ENCODE results near the gene FBRS. TPM values are rescaled to one million over a fixed set of nuclear protein-coding genes. Genes with fewer than 3 reads are reported as not detected.
A peak's percentile ranks its signal among the peaks of the same experiment; 100 is the strongest.

FBRS gene
- total and polyA plus RNA-seq, 4 donors = 11.5 to 69.0 (median 46.0) TPM

DNA sequence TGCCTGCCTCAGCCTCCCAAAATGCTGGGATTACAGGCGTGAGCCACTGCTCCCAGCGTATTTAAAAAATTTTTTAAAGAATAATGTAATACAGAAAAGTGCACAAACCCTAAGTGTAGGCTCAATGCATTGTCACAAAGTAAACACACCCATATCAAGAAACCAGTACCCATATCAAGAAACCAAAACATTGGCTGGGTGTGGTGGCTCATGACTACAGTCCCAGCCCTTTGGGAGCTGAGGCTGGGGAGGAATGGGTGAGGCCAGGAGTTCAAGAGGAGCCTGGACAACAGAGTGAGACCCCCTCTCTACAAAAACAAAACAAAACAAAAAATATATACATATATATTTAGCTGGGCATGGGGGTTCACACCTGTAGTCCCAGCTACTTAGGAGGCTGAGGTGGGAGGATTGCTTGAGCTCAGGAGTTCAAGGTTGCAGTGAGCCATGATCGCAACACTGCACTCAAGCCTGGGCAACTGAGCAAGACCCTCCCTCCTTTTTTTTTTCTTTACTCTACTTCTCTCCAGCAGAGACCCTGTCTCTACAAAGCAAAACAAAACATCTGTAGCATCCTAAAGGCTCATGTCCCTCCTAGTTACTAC lies 16.8 kb upstream of the FBRS start:
- Histone ChIP-seq H3K9me3 (ENCODE audit: control insufficient read depth, insufficient read depth, low read length) (no peaks in the 10 kb centered on the region), H3K27ac (ENCODE audit: low read depth, low read length) (no peak overlapping the region), H3K4me1 (ENCODE audit: control insufficient read depth, insufficient read depth, low read length) (no peaks in the 10 kb centered on the region), H3K36me3 (ENCODE audit: control insufficient read depth, insufficient read depth, low read length) (no peaks in the 10 kb centered on the region), H3K27me3 (ENCODE audit: control insufficient read depth, insufficient read depth, low read length) (no peaks in the 10 kb centered on the region), H3K4me3 (ENCODE audit: low read depth, low read length) (no peak overlapping the region)
- WGBS (ENCODE audit: insufficient coverage) = no CpG with 5 or more reads among the region's 3 CpGs
- DNase-seq (ENCODE audit: low read depth in 4 of 6, low spot score in 6 of 6) = no peak

DNA sequence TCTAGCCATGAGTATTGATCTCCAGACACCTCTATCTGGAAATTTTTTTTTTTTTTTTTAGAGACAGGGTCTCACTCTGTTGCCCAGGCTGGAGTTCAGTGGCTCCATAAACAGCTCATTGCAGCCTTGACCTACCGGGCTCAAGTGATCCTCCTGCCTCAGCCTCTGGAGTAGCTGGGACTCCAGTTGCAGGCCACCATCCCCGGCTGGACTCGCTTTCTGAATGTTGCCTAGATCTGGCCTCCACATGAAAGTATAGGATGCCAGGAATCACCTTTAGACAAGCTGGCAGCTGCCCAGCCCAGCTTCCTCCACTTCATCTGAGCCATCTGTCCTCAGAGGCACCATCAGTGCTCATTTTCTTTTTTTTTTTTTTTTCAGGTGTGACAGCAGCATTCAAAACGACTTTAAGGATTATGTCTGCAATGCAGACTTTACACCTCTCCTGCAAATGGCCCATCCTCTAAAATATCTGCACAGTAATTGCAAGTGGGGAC lies 13.8 kb upstream of the FBRS start:
- no peak overlapping the region for H3K27ac ChIP-seq (ENCODE audit: low read depth, low read length)
- no peak for DNase-seq (ENCODE audit: low read depth in 4 of 6, low spot score in 6 of 6)
- H3K36me3 ChIP-seq (ENCODE audit: control insufficient read depth, insufficient read depth, low read length) = no peaks in the 10 kb centered on the region
- 90% methylated on average over 3 of the region's 4 CpGs for WGBS (ENCODE audit: insufficient coverage)
- peaks cover under 1% of the 10 kb centered on the region for H3K4me1 ChIP-seq (ENCODE audit: control insufficient read depth, insufficient read depth, low read length)
- no peaks in the 10 kb centered on the region for H3K9me3 ChIP-seq (ENCODE audit: control insufficient read depth, insufficient read depth, low read length)
- peaks cover 3% of the 10 kb centered on the region for H3K27me3 ChIP-seq (ENCODE audit: control insufficient read depth, insufficient read depth, low read length)
- H3K4me3 ChIP-seq (ENCODE audit: low read depth, low read length) = no peak overlapping the region

DNA sequence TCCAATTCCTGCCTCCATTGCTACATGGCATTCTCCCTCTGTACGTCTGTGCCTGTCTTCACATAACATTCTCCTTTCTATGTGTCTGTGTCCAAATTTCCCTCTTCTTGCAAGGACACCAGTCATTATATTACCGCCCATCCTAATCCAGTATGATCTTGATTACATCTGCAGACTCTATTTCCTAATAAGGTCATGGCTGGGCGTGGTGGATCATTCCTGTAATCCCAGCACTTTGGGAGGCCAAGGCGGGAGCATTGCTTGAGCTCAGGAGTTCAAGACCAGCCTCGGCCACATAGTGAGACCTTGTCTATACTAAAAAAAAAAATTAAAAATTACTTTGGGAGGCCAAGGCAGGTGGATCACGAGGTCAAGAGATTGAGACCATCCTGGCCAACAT lies 12.5 kb upstream of the FBRS start:
- no peak for DNase-seq (ENCODE audit: low read depth in 4 of 6, low spot score in 6 of 6)
- H3K9me3 ChIP-seq (ENCODE audit: control insufficient read depth, insufficient read depth, low read length) = no peaks in the 10 kb centered on the region
- H3K27ac ChIP-seq (ENCODE audit: low read depth, low read length) = no peak overlapping the region
- peaks cover 9% of the 10 kb centered on the region for H3K4me1 ChIP-seq (ENCODE audit: control insufficient read depth, insufficient read depth, low read length)
- H3K27me3 ChIP-seq (ENCODE audit: control insufficient read depth, insufficient read depth, low read length) = peaks cover 3% of the 10 kb centered on the region
- no peaks in the 10 kb centered on the region for H3K36me3 ChIP-seq (ENCODE audit: control insufficient read depth, insufficient read depth, low read length)
- no peak overlapping the region for H3K4me3 ChIP-seq (ENCODE audit: low read depth, low read length)
- WGBS (ENCODE audit: insufficient coverage) = 55% methylated on average over 4 of the region's 6 CpGs

DNA sequence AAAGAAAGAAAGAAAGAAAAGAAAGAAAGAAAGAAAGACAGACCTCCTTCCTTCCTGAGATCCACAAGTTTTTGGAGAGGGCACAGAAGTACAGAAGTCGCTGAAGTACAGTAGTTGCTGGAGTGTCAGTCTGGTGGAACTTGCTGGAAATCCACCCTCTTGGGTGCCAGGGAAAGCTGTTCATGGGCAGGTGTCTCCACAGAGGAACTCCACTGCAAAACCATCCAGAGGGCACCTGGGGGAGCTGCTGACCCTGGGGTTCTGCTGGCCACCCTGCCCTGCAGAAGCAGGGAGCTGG lies 11.0 kb upstream of the FBRS start:
- H3K27me3 ChIP-seq (ENCODE audit: control insufficient read depth, insufficient read depth, low read length) = peaks cover 3% of the 10 kb centered on the region
- no peak overlapping the region for H3K4me3 ChIP-seq (ENCODE audit: low read depth, low read length)
- no peaks in the 10 kb centered on the region for H3K9me3 ChIP-seq (ENCODE audit: control insufficient read depth, insufficient read depth, low read length)
- H3K27ac ChIP-seq (ENCODE audit: low read depth, low read length) = no peak overlapping the region
- no peak for DNase-seq (ENCODE audit: low read depth in 4 of 6, low spot score in 6 of 6)
- peaks cover 16% of the 10 kb centered on the region for H3K4me1 ChIP-seq (ENCODE audit: control insufficient read depth, insufficient read depth, low read length)
- no CpG with 5 or more reads among the region's 1 CpG for WGBS (ENCODE audit: insufficient coverage)
- peaks cover 2% of the 10 kb centered on the region for H3K36me3 ChIP-seq (ENCODE audit: control insufficient read depth, insufficient read depth, low read length)

DNA sequence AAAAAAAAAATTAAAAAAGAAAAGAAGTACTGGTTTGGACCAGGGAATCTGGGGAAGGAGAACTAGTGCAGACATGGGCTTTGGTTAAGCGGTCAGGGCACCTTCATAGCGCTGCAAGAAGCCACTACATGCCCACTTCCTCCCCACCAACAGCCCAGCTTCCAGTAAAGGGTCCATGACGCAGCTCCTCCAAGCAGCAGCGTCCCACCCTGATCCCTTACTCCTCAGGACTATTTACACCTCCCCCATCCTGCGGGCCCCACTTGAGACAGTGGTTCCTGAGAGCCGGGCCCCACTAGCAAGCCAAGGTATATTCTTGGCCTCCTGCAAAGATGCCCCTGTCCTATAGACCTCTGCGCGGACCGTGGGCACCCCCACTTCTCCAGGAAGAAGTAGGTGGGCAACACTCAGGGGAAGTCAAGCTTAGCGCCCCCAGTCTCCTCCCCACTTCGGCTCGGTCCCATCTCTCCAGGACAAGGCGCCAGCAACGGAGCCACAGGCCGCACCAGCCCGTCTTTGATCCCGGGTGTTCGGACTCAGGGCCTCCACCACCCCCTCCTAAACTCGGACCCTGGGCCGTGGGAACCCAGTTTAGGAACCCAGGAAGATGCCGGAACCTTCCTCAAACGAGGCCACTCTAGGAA lies 8.4 kb upstream of the FBRS start:
- H3K4me3 ChIP-seq (ENCODE audit: low read depth, low read length) = peak overlapping the region; percentile 95
- peaks cover 3% of the 10 kb centered on the region for H3K27me3 ChIP-seq (ENCODE audit: control insufficient read depth, insufficient read depth, low read length)
- H3K36me3 ChIP-seq (ENCODE audit: control insufficient read depth, insufficient read depth, low read length) = peaks cover 28% of the 10 kb centered on the region
- H3K27ac ChIP-seq (ENCODE audit: low read depth, low read length) = peak overlapping the region; percentile 94
- H3K4me1 ChIP-seq (ENCODE audit: control insufficient read depth, insufficient read depth, low read length) = peaks cover 27% of the 10 kb centered on the region
- H3K9me3 ChIP-seq (ENCODE audit: control insufficient read depth, insufficient read depth, low read length) = no peaks in the 10 kb centered on the region
- 26% methylated on average over 20 of the region's 22 CpGs for whole genome bisulfite sequencing (ENCODE audit: insufficient coverage)
- DNase-seq (ENCODE audit: low read depth in 4 of 6, low spot score in 6 of 6) = no peak

DNA sequence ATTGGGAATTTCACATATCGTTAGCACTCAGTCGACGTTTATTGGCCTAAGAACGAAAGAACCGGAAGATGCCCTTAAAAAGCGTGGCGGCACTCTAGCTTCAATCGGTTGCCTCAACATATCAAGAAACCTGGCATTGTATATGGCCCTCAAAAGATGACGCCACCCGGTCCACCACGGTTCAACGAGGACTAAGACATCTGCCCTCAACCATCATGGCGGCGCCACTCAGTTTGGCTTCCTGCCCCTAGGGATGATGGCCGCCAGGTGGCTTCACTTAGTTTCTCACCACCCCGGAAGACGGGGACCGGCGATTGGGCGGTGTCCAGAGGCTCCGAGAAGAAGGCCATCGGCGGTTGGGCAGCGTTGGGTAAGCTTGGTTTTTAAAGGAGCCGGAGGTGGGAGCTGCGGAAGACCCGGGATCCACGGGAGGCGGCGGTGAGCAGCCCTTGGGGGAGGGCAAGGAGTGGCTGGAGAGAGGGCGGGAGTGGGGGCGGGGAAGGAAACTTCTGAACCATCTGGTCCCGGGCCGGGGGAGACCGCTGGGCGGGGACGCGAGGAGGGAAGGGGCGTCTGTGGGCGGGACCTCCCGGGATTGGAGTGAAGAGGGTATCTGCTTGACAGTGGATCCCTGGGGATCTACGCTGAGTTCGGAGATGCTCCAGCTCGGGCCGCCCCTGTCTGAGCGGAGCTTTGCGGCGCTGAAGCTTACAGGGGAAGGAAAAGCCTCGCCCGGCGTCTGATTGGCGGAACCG lies 7.7 kb upstream of the FBRS start, which contains the start of gene PRR14:
PRR14 (plus strand) TSS at position 592 of the 755 bp plus-strand sequence. CDS start 686 bp downstream, outside the sequence.
- no peaks in the 10 kb centered on the region for H3K9me3 ChIP-seq (ENCODE audit: control insufficient read depth, insufficient read depth, low read length)
- WGBS (ENCODE audit: insufficient coverage) = under 1% methylated on average over 53 of the region's 53 CpGs

DNA sequence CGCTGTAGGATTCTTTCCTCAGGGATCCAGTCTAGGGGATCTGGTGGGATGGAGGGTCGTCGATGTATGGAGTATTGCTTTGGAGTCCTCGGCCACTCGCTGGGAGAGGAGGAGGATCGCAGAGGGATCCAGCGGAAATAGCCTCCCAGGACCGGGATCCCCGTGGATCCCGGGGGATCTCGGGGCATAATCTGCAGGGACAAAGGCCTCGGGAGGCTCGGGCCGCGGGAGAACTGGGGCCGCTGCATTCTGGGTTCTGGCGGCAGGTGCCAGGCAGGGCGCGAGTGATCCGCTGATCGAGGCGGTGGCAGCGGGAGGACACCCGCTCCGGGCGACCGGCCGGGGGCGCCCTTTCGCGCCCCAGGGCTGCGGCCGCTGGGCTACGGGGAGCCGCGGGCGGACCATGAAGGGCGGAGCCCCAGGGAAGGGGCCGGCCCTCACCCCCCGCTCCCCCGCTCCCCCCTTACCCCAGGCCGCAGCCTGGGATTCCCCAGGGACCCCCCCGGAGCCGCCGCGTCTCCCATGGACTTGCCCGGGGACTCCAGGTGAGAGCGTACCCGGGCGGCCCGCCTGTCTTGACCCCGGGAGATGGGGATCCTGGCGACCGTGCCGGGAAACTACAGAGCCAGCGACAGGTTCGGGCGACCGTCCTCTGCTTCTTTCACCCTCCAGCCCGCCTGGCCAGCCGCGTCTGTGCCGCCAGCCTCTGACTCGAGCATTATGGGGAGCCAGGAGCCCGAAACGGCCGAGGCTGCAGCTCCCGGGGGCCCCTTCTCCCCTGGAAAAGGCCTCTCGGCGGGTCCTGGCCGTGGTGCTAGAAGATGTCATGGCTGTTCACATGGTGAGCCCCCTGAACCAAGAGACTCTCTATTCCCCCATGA lies 6.9 kb upstream of the FBRS start:
- Histone ChIP-seq H3K36me3 (ENCODE audit: control insufficient read depth, insufficient read depth, low read length) (peaks cover 43% of the 10 kb centered on the region), H3K9me3 (ENCODE audit: control insufficient read depth, insufficient read depth, low read length) (no peaks in the 10 kb centered on the region), H3K4me1 (ENCODE audit: control insufficient read depth, insufficient read depth, low read length) (peaks cover 27% of the 10 kb centered on the region), H3K27ac (ENCODE audit: low read depth, low read length) (peak overlapping the region; percentile 94), H3K27me3 (ENCODE audit: control insufficient read depth, insufficient read depth, low read length) (peaks cover 3% of the 10 kb centered on the region), H3K4me3 (ENCODE audit: low read depth, low read length) (peak overlapping the region; percentile 95)
- under 1% methylated on average over 61 of the region's 71 CpGs for WGBS (ENCODE audit: insufficient coverage)
- no peak for DNase-seq (ENCODE audit: low read depth in 4 of 6, low spot score in 6 of 6)

More for the DNA sequence above, 7.7 kb upstream of the FBRS start, which contains the start of gene PRR14:
- Histone ChIP-seq H3K27ac (ENCODE audit: low read depth, low read length) (peak within 1 kb of the TSS; percentile 94), H3K4me3 (ENCODE audit: low read depth, low read length) (peak within 1 kb of the TSS; percentile 95), H3K27me3 (ENCODE audit: control insufficient read depth, insufficient read depth, low read length) (peaks cover 3% of the 10 kb centered on the region), H3K36me3 (ENCODE audit: control insufficient read depth, insufficient read depth, low read length) (peaks cover 35% of the 10 kb centered on the region), H3K4me1 (ENCODE audit: control insufficient read depth, insufficient read depth, low read length) (peaks cover 27% of the 10 kb centered on the region)
- DNase-seq (ENCODE audit: low read depth in 4 of 6, low spot score in 6 of 6) = peak; percentile 98 to 100 (median 100)

DNA sequence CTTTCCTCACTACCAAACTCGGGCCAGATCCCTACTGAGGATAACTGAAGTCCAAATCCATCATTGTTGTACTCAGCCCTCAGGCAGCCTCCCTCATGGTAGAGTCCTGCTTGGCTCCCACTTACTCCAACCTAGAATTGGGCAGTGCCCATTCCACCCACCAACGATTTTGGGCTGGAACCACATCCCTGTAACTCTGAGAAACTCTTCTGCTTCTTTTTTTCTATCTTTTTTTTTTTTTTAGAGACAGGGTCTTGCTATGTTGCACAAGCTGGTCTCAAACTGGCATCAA lies 6.3 kb upstream of the FBRS start:
- no peak for DNase-seq (ENCODE audit: low read depth in 4 of 6, low spot score in 6 of 6)
- Histone ChIP-seq H3K27me3 (ENCODE audit: control insufficient read depth, insufficient read depth, low read length) (peaks cover 3% of the 10 kb centered on the region), H3K36me3 (ENCODE audit: control insufficient read depth, insufficient read depth, low read length) (peaks cover 47% of the 10 kb centered on the region), H3K4me1 (ENCODE audit: control insufficient read depth, insufficient read depth, low read length) (peaks cover 29% of the 10 kb centered on the region), H3K27ac (ENCODE audit: low read depth, low read length) (peak overlapping the region; percentile 64), H3K4me3 (ENCODE audit: low read depth, low read length) (peak overlapping the region; percentile 95), H3K9me3 (ENCODE audit: control insufficient read depth, insufficient read depth, low read length) (no peaks in the 10 kb centered on the region)
- WGBS (ENCODE audit: insufficient coverage) = 7% methylated on average over 1 of the region's 2 CpGs

DNA sequence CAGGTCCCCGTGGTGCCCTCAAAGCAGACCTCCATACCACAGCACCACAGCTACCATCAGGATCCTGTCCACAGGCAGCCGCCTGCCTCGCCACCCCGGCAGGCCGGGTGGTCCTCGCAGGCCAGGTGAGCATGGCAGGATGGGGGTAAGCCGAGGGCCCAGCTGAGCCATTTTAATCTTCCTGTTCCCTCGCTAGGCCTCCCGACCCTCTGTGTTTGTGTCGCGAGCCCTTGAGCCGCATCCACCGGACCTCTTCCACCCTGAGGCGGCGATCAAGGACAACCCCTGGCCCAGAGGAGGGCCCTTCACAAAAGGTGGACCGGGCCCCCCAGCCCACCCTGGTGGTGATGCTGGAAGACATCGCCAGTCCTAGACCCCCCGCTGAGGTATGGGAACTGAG lies 5.5 kb upstream of the FBRS start:
- Histone ChIP-seq H3K4me3 (ENCODE audit: low read depth, low read length) (no peak overlapping the region), H3K27ac (ENCODE audit: low read depth, low read length) (no peak overlapping the region), H3K4me1 (ENCODE audit: control insufficient read depth, insufficient read depth, low read length) (peaks cover 37% of the 10 kb centered on the region), H3K9me3 (ENCODE audit: control insufficient read depth, insufficient read depth, low read length) (no peaks in the 10 kb centered on the region), H3K27me3 (ENCODE audit: control insufficient read depth, insufficient read depth, low read length) (no peaks in the 10 kb centered on the region), H3K36me3 (ENCODE audit: control insufficient read depth, insufficient read depth, low read length) (peaks cover 47% of the 10 kb centered on the region)
- 94% methylated on average over 13 of the region's 18 CpGs for WGBS (ENCODE audit: insufficient coverage)
- no peak for DNase-seq (ENCODE audit: low read depth in 4 of 6, low spot score in 6 of 6)

All from spinal cord (tissue), 10 donors.